ENCODE measurements around the gene TSPAN18. TPM values are rescaled to one million over a fixed set of nuclear protein-coding genes. Genes with fewer than 3 reads are reported as not detected.
A peak's percentile ranks its signal among the peaks of the same experiment; 100 is the strongest.

TSPAN18 gene
- total and polyA plus RNA-seq, 2 of the 4 experiments (the other 2 are of a cell fraction): 0.36 to 1.1 TPM

DNA sequence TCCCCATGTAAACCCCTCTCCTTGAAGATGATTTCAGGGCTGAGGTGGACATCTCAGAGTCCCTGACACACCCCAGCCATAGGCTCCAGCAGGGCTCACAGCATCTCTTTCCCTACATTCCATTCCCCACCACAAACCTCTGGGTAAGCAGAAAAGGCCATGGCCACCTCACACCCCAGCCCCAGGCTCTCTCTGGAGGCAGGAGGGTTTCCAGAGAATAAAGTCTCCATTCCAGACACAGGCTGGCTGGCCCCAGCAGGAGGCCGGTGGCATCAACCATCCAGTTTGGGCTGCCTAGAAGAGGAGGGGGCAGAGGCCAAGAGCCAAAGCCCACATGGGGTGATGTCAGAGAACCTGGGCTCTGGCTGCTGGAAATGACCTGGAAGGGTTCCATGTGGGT lies 162.5 kb downstream of the TSPAN18 start:
- no peak overlapping the region for H2BK120ac ChIP-seq (ENCODE audit: low read depth, low read length)
- H3K9me3 ChIP-seq (ENCODE audit: control insufficient read depth, insufficient read depth, low read length): no peaks in the 10 kb centered on the region
- H3K27me3 ChIP-seq (ENCODE audit: control insufficient read depth, insufficient read depth, low read length): peaks cover 6% of the 10 kb centered on the region
- no peak overlapping the region for H2BK15ac ChIP-seq (ENCODE audit: low read depth, low read length)
- DNase-seq (peak; percentile 23), ATAC-seq (ENCODE audit: low read depth) (peak; percentile 35)
- H3K23ac ChIP-seq (ENCODE audit: low read depth, low read length): no peak overlapping the region
- ChIA-PET POLR2A (ENCODE audit: unreplicated experiment) (no interaction called here), CTCF (no interaction called here)
- H4K91ac ChIP-seq (ENCODE audit: insufficient read depth, low read depth, low read length): peak overlapping the region; percentile 50
- no peak overlapping the region for H3K27ac ChIP-seq (ENCODE audit: insufficient read depth, low read length)
- no peak overlapping the region for H2BK5ac ChIP-seq (ENCODE audit: low read depth, low read length, poor library complexity, severe bottlenecking)
- no peak overlapping the region for H3K18ac ChIP-seq (ENCODE audit: low read depth, low read length)
- H3K79me1 ChIP-seq (ENCODE audit: low read depth in 1 of 2, low read length in 2 of 2): no peaks in the 10 kb centered on the region
- H3K56ac ChIP-seq (ENCODE audit: extremely low read depth, insufficient read depth, low read length): no peak overlapping the region
- WGBS, 2 experiments (ENCODE audit: extremely low coverage in 2 of 2, insufficient read length in 1 of 2): no CpG with 5 or more reads among the region's 1 CpG
- no peak overlapping the region for H2AK5ac ChIP-seq (ENCODE audit: low read depth, low read length)
- no peak overlapping the region for H2AFZ ChIP-seq (replicated peaks; ENCODE audit: low read length, poor library complexity)
- 0 out of 2 replicates have a peak, but pooled peaks have one; percentile 6 for TF ChIP-seq MAFK (IDR thresholded peaks at IDR 0.05; ENCODE audit: low read depth, low read length)
- TF ChIP-seq, protein P1, sequence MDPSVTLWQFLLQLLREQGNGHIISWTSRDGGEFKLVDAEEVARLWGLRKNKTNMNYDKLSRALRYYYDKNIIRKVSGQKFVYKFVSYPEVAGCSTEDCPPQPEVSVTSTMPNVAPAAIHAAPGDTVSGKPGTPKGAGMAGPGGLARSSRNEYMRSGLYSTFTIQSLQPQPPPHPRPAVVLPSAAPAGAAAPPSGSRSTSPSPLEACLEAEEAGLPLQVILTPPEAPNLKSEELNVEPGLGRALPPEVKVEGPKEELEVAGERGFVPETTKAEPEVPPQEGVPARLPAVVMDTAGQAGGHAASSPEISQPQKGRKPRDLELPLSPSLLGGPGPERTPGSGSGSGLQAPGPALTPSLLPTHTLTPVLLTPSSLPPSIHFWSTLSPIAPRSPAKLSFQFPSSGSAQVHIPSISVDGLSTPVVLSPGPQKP (IDR thresholded peaks at IDR 0.05; ENCODE audit: borderline replicate concordance, low read depth, low read length): no peak
- no peak overlapping the region for H3K9ac ChIP-seq (ENCODE audit: low read depth, low read length)
- no peaks in the 10 kb centered on the region for H3K36me3 ChIP-seq (ENCODE audit: control insufficient read depth, insufficient read depth, low read length)
- in situ Hi-C loops (cut with MboI; ENCODE audit: low sequenced_read_pairs): no loop called here
- no peaks in the 10 kb centered on the region for H3K9me1 ChIP-seq (ENCODE audit: insufficient read depth, low read length)
- H4K20me1 ChIP-seq (ENCODE audit: insufficient read depth, low read length): no peaks in the 10 kb centered on the region
- H3K4me1 ChIP-seq (ENCODE audit: control insufficient read depth, insufficient read depth, low read length): peaks cover 13% of the 10 kb centered on the region
- no peak overlapping the region for H3K4ac ChIP-seq (ENCODE audit: low read depth, low read length)
- BruUV-seq (replicated peaks): no TSS peak
- no peak overlapping the region for H2BK20ac ChIP-seq (ENCODE audit: low read depth, low read length)
- no peak overlapping the region for H4K5ac ChIP-seq (ENCODE audit: low read depth, low read length)
- no peak overlapping the region for H3K4me2 ChIP-seq (ENCODE audit: low read depth, low read length)
- H4K8ac ChIP-seq (ENCODE audit: low read depth in 2 of 2, low read length in 2 of 2): no peak overlapping the region
- no peak overlapping the region for H3K4me3 ChIP-seq (ENCODE audit: insufficient read depth, low read depth, low read length)
- H2AK9ac ChIP-seq (replicated peaks; ENCODE audit: low read depth, low read length, poor library complexity): no peak overlapping the region
- intact Hi-C loops (cut with micrococcal nuclease): loop anchor here (5.0 kb wide), 2 partner anchors 47 to 102 kb away; no protein-coding TSS in a partner anchor
- no peak overlapping the region for H3K14ac ChIP-seq (replicated peaks; ENCODE audit: low read depth, low read length)
- dilution Hi-C loops (cut with HindIII; ENCODE audit: low sequenced_read_pairs, unreplicated experiment): loop anchor here (25.0 kb wide), 1 partner anchor 127 kb away; no protein-coding TSS in a partner anchor

All from IMR-90 (cell line).